Peyer's patch (tissue), 4 donors: ENCODE measurements around the gene ZNF280D.

Experiments used
- CTCF ChIP-seq, 6 experiments: fragments of 450-650 bp in 4 of 6; fragments of 200-600 bp in 2 of 6; sonication (generic) in 1 of 6; IDR thresholded peaks; one replicate each; pipeline ENCODE4 v1.5.1; 2017 to 2019; ENCODE audit warnings: antibody characterized with exemption in 6 of 6, mild to moderate bottlenecking in 3 of 6, moderate library complexity in 1 of 6
- POLR2A ChIP-seq, 2 donors: fragments of 450-650 bp; IDR thresholded peaks; one replicate each; pipeline ENCODE4 v1.5.1; 2017; ENCODE audit warnings: antibody characterized with exemption in 2 of 2, mild to moderate bottlenecking in 2 of 2, moderate library complexity in 2 of 2

GRCh38 chr15:56631765-56632164 lies 101.5 kb downstream of the ZNF280D start:
- TF ChIP-seq CTCF (IDR thresholded peaks at IDR 0.05) (no peak), POLR2A (IDR thresholded peaks at IDR 0.05) (no peak)
